HCT116 (cell line): ENCODE results near the gene PRPF8. TPM values are rescaled to one million over a fixed set of nuclear protein-coding genes. Genes with fewer than 3 reads are reported as not detected.

Experiments
- ATAC-seq: fragments of 200-7000 bp; cut with Tn5 transposase; 2 replicates; pipeline ENCODE4 v1.9.1; 2020; ENCODE audit warnings: mild to moderate bottlenecking, moderate library complexity
- BruUV-seq: library from RNA; stranded (reverse); fragments of 400-500 nt; replicated peaks from 2 replicates; lab custom pipeline; 2021; lab: Mats Ljungman, UMichigan
- CTCF ChIA-PET: fragments of 300-600 bp; sonication (Branson Sonifier 250); formaldehyde crosslinking; loops from one replicate; lab custom pipeline; 2021; ENCODE audit warnings: antibody characterized with exemption; lab: Charles Lee
- POLR2A ChIA-PET: fragments of 300-600, 350-600 bp; sonication (Branson Sonifier 250); formaldehyde crosslinking; loops from one replicate; lab custom pipeline; 2021; ENCODE audit warnings: antibody characterized with exemption; lab: Charles Lee
- RAD21 ChIA-PET, 2 experiments: fragments of 300-600 bp; sonication (Branson Sonifier 250); formaldehyde crosslinking; loops; one replicate each; lab custom pipeline; 2023; ENCODE audit warnings: low total read pairs in 2 of 2; ENCODE audit not compliant: uncharacterized antibody in 2 of 2, unreplicated experiment in 2 of 2, low non-redundant PET in 1 of 2; lab: Charles Lee
- DNase-seq: peaks from one replicate; pipeline ENCODE4 v3.0.0-alpha.2; 2010; ENCODE audit warnings: low read depth, low spot score
- H2AFZ ChIP-seq: fragments of 200-600 bp; shearing (Covaris generic), sonication (generic); 2 replicates; pipeline ENCODE4 v1.6.1; 2017; ENCODE audit warnings: low read depth, mixed run types, mixed read lengths, antibody characterized with exemption, low read length; ENCODE audit not compliant: poor library complexity, severe bottlenecking
- H3K27ac ChIP-seq: 2 replicates; pipeline ENCODE4 v1.5.1; 2012; ENCODE audit warnings: low read depth, low read length
- H3K27me3 ChIP-seq: fragments of 200-600 bp; sonication (generic); 2 replicates; pipeline ENCODE4 v1.6.1; 2016; ENCODE audit warnings: mixed run types, low read length, mixed read lengths; ENCODE audit not compliant: insufficient read depth
- H3K36me3 ChIP-seq, 2 experiments: fragments of 200-500 bp in 1 of 2; fragments of 200-600 bp in 1 of 2; sonication (Bioruptor generic) in 1 of 2; sonication (generic) in 1 of 2; 2 replicates each; pipeline versions ENCODE4 v1.5.1 to v1.6.1; 2014 to 2016; ENCODE audit warnings: low read length in 2 of 2, inconsistent platforms in 1 of 2, mixed read lengths in 1 of 2, mixed run types in 1 of 2; ENCODE audit not compliant: insufficient read depth in 2 of 2, control insufficient read depth in 1 of 2
- H3K4me1 ChIP-seq, 2 experiments: fragments of 200-600 bp in 1 of 2; sonication (generic) in 1 of 2; 2 replicates each; pipeline versions ENCODE4 v1.5.1 to v1.6.1; 2012 to 2017; ENCODE audit warnings: low read length in 2 of 2, inconsistent platforms in 1 of 2, mild to moderate bottlenecking in 1 of 2, mixed read lengths in 1 of 2, mixed run types in 1 of 2, moderate library complexity in 1 of 2; ENCODE audit not compliant: insufficient read depth in 2 of 2, control insufficient read depth in 1 of 2
- H3K4me2 ChIP-seq: fragments of 200-600 bp; sonication (generic); 2 replicates; pipeline ENCODE4 v1.6.1; 2017; ENCODE audit warnings: mixed run types, low read length, mixed read lengths
- H3K4me3 ChIP-seq, 2 experiments: fragments of 200-600 bp in 1 of 2; sonication (generic) in 1 of 2; replicated peaks in 1 of 2; 2 replicates each; pipeline ENCODE4 v1.5.1; 2011 to 2016; ENCODE audit warnings: low read length in 2 of 2, control low read depth in 1 of 2, low read depth in 1 of 2, mild to moderate bottlenecking in 1 of 2, mixed read lengths in 1 of 2, mixed run types in 1 of 2
- H3K79me2 ChIP-seq: fragments of 200-600 bp; sonication (generic); 2 replicates; pipeline ENCODE4 v1.6.1; 2017; ENCODE audit warnings: mild to moderate bottlenecking, mixed run types, low read length, moderate library complexity, mixed read lengths; ENCODE audit not compliant: insufficient read depth
- H3K9ac ChIP-seq: fragments of 200-600 bp; sonication (generic); 2 replicates; pipeline ENCODE4 v1.6.1; 2016; ENCODE audit warnings: low read length, mixed read lengths
- H3K9me2 ChIP-seq: fragments of 200-600 bp; sonication (generic), shearing (Covaris generic); 2 replicates; pipeline ENCODE4 v1.6.1; 2017; ENCODE audit warnings: mixed run types, mild to moderate bottlenecking, moderate library complexity; ENCODE audit not compliant: insufficient read depth
- H3K9me3 ChIP-seq, 2 experiments: fragments of 200-500 bp in 1 of 2; fragments of 200-600 bp in 1 of 2; sonication (Bioruptor generic) in 1 of 2; sonication (generic) in 1 of 2; 2 replicates each; pipeline ENCODE4 v1.6.1; 2014 to 2017; ENCODE audit warnings: low read length in 2 of 2, mixed read lengths in 2 of 2, inconsistent platforms in 1 of 2, low read depth in 1 of 2, mild to moderate bottlenecking in 1 of 2, mixed run types in 1 of 2, moderate library complexity in 1 of 2; ENCODE audit not compliant: control insufficient read depth in 1 of 2, insufficient read depth in 1 of 2
- H4K20me1 ChIP-seq: fragments of 200-600 bp; sonication (generic), shearing (Covaris generic); 2 replicates; pipeline ENCODE4 v1.6.1; 2017; ENCODE audit warnings: mixed run types, mild to moderate bottlenecking, moderate library complexity; ENCODE audit not compliant: insufficient read depth
- CEBPB ChIP-seq: IDR thresholded peaks from 2 replicates; pipeline ENCODE4 v1.6.1; 2012; ENCODE audit warnings: low read depth
- CTCF ChIP-seq, 3 experiments: fragments of 200-600 bp in 1 of 3; sonication (generic) in 1 of 3; IDR thresholded peaks in 2 of 3; conservative IDR thresholded peaks in 1 of 3; 2 replicates each; pipeline ENCODE4 v1.5.1; 2012 to 2017; ENCODE audit warnings: low read depth in 2 of 3, low read length in 2 of 3, antibody characterized with exemption in 1 of 3, borderline replicate concordance in 1 of 3, control low read depth in 1 of 3, mild to moderate bottlenecking in 1 of 3, mixed read lengths in 1 of 3, mixed run types in 1 of 3, moderate library complexity in 1 of 3; ENCODE audit not compliant: insufficient read depth in 1 of 3
- ELF1 ChIP-seq: IDR thresholded peaks from 2 replicates; pipeline ENCODE4 v1.6.1; 2012; ENCODE audit warnings: low read depth, borderline replicate concordance
- EZH2 ChIP-seq: fragments of 200-600 bp; sonication (generic); IDR thresholded peaks from 2 replicates; pipeline ENCODE4 v1.6.1; 2017; ENCODE audit warnings: antibody characterized with exemption, mixed run types
- FOSL1 ChIP-seq: IDR thresholded peaks from 2 replicates; pipeline ENCODE4 v1.6.1; 2012; ENCODE audit warnings: low read depth
- MAX ChIP-seq: IDR thresholded peaks from 2 replicates; pipeline ENCODE4 v1.6.1; 2012
- POLR2A ChIP-seq: IDR thresholded peaks from 2 replicates; pipeline ENCODE4 v1.7.0; 2011; ENCODE audit warnings: borderline replicate concordance; ENCODE audit not compliant: insufficient read depth, insufficient read length; ENCODE audit errors: extremely low read depth
- POLR2AphosphoS5 ChIP-seq: IDR thresholded peaks from 2 replicates; pipeline ENCODE4 v1.6.1; 2011; ENCODE audit warnings: mild to moderate bottlenecking, low read depth, low read length, moderate library complexity
- SIN3A ChIP-seq: IDR thresholded peaks from 2 replicates; pipeline ENCODE4 v1.6.1; 2012; ENCODE audit warnings: low read depth
- SP1 ChIP-seq: IDR thresholded peaks from 2 replicates; pipeline ENCODE4 v1.6.1; 2012; ENCODE audit warnings: low read depth
- SRF ChIP-seq: IDR thresholded peaks from 2 replicates; pipeline ENCODE4 v1.6.1; 2012; ENCODE audit warnings: low read depth
- ZBTB33 ChIP-seq: IDR thresholded peaks from 2 replicates; pipeline ENCODE4 v1.6.1; 2011; ENCODE audit warnings: mild to moderate bottlenecking, low read length, moderate library complexity; ENCODE audit not compliant: insufficient replicate concordance; ENCODE audit errors: extremely low read depth
- ZFX ChIP-seq: fragments of 450-650 bp; IDR thresholded peaks from 2 replicates; pipeline ENCODE4 v1.6.1; 2017
- ZNF274 ChIP-seq: fragments of 200-500 bp; sonication (Bioruptor generic); IDR thresholded peaks from 2 replicates; pipeline ENCODE4 v1.6.1; 2014; ENCODE audit warnings: mild to moderate bottlenecking, low read depth, low read length, inconsistent platforms
- intact Hi-C: fragments of 100-400 bp; cut with micrococcal nuclease; formaldehyde crosslinking; loops from 2 replicates; pipeline ENCODE4 v1.10.0; 2022
- total RNA-seq: library from RNA; stranded (reverse); gene quantifications from one replicate; pipeline ENCODE4 v1.2.1, GENCODE V29; 2021; ENCODE audit not compliant: unreplicated experiment

Gene PRPF8
- total RNA-seq, 1 experiment from 2014 or later = 386 TPM

GRCh38 chr17:1727258-1727789 is 42.7 kb upstream of the PRPF8 start:
- DNase-seq = no peak
- Histone ChIP-seq H3K4me3 (no peak overlapping the region), H3K4me1 (peaks cover 15 to 42% of the 10 kb centered on the region in 2 experiments; a peak in 3 of 4 replicates), H3K36me3 (no peaks in the 10 kb centered on the region), H3K9me2 (no peaks in the 10 kb centered on the region), H3K9me3 (no peaks in the 10 kb centered on the region), H3K79me2 (peaks cover 3% of the 10 kb centered on the region; the same call in 1 of the 2 replicates), H3K9ac (no peak overlapping the region), H2AFZ (no peak overlapping the region)
- BruUV-seq = no TSS peak
- ChIA-PET CTCF (interaction anchor here (1.2 kb wide), 1 partner anchor 10 kb away, joined by 5 read pairs; no protein-coding TSS in a partner anchor), RAD21 (no interaction called here), POLR2A (interaction anchor here (0.6 kb wide), 1 partner anchor 11 kb away, joined by 3 read pairs; no protein-coding TSS in a partner anchor)
- TF ChIP-seq ELF1 = no peak
- no peak for TF ChIP-seq EZH2
- TF ChIP-seq POLR2AphosphoS5 = no peak
- no peak for TF ChIP-seq ZBTB33
- TF ChIP-seq, all 23 proteins: peak for 0
- no peaks in the 10 kb centered on the region for H3K27me3 ChIP-seq
- no peak overlapping the region for H3K4me2 ChIP-seq
- no peak for ATAC-seq
- no peaks in the 10 kb centered on the region for H4K20me1 ChIP-seq
- H3K27ac ChIP-seq = no peak overlapping the region
- intact Hi-C loops = no loop called here

- H4K20me1 ChIP-seq = no peaks in the 10 kb centered on the region
- H3K79me2 ChIP-seq = peaks cover 3% of the 10 kb centered on the region; the same call in 1 of the 2 replicates
- no peaks in the 10 kb centered on the region for H3K27me3 ChIP-seq
- POLR2A ChIA-PET = interaction anchor here (0.6 kb wide), 1 partner anchor 11 kb away, joined by 3 read pairs; no protein-coding TSS in a partner anchor
- H3K4me3 ChIP-seq = no peak overlapping the region
- no TSS peak for BruUV-seq
- RAD21 ChIA-PET = no interaction called here
- no peak overlapping the region for H3K9ac ChIP-seq
- H3K9me2 ChIP-seq = no peaks in the 10 kb centered on the region
- no peak for ATAC-seq
- no peak overlapping the region for H3K4me2 ChIP-seq
- no peak overlapping the region for H2AFZ ChIP-seq
- no peak overlapping the region for H3K27ac ChIP-seq
- H3K4me1 ChIP-seq = peaks cover 15 to 46% of the 10 kb centered on the region in 2 experiments; a peak in 3 of 4 replicates
- DNase-seq = no peak
- CTCF ChIA-PET = interaction anchor here (1.2 kb wide), 1 partner anchor 9 kb away, joined by 5 read pairs; no protein-coding TSS in a partner anchor
- H3K9me3 ChIP-seq = no peaks in the 10 kb centered on the region
- intact Hi-C loops = no loop called here
- H3K36me3 ChIP-seq = no peaks in the 10 kb centered on the region
- TF ChIP-seq ZNF274 (no peak), MAX (no peak), SP1 (no peak), POLR2A (no peak), CTCF (IDR thresholded peaks at IDR 0.05 in 2 of 3, conservative IDR thresholded peaks at IDR 0.05 in 1 of 3; ENCODE audit: borderline replicate concordance in 1 of 3, insufficient read depth in 1 of 3, low read depth in 2 of 3, low read length in 2 of 3) (no peak), SRF (no peak), CEBPB (no peak), SIN3A (no peak), ZFX (no peak), EZH2 (no peak), FOSL1 (no peak)
Measured at GRCh38 chr17:1726626-1727257, 42.1 kb upstream of the PRPF8 start.
